CD4-positive, alpha-beta memory T cell (primary cell): Measurements from ENCODE around the gene TMEM209. TPM values are rescaled to one million over a fixed set of nuclear protein-coding genes. Genes with fewer than 3 reads are reported as not detected.
"Not testable (repeated sequence)": the region's sequence is repeated elsewhere in the genome, so short reads cannot be mapped to it uniquely, and the experiment has no call there.

Source experiments
- CTCF ChIA-PET: fragments of 350-600 bp; sonication (Branson Sonifier 250); formaldehyde crosslinking; loops from one replicate; lab custom pipeline; 2021; ENCODE audit warnings: inconsistent platforms; ENCODE audit not compliant: partially characterized antibody; lab: Charles Lee
- POLR2A ChIA-PET: fragments of 350-600 bp; sonication (Branson Sonifier 250); formaldehyde crosslinking; loops from one replicate; lab custom pipeline; 2021; ENCODE audit not compliant: partially characterized antibody; lab: Charles Lee
- DNase-seq, 5 donors: peaks; one replicate each; pipeline versions ENCODE4 v3.0.0 to v3.0.0-alpha.2; 2020 to 2022; ENCODE audit warnings: mixed read lengths in 1 of 5
- H3K27ac ChIP-seq: one replicate; pipeline ENCODE4 v1.7.0; 2013; ENCODE audit warnings: low read depth, low read length
- H3K27me3 ChIP-seq: 2 replicates; pipeline ENCODE4 v1.7.0; 2013; ENCODE audit warnings: mild to moderate bottlenecking, low read length, moderate library complexity; ENCODE audit not compliant: insufficient read depth
- H3K36me3 ChIP-seq: 2 replicates; pipeline ENCODE4 v1.7.0; 2013; ENCODE audit warnings: mild to moderate bottlenecking, low read length, moderate library complexity; ENCODE audit not compliant: insufficient read depth
- H3K4me1 ChIP-seq: 2 replicates; pipeline ENCODE4 v1.7.0; 2013; ENCODE audit warnings: mild to moderate bottlenecking, low read length, moderate library complexity; ENCODE audit not compliant: insufficient read depth
- H3K4me3 ChIP-seq, 2 donors: one replicate each; pipeline ENCODE4 v1.7.0; 2013; ENCODE audit warnings: low read length in 2 of 2, mild to moderate bottlenecking in 1 of 2
- H3K9me3 ChIP-seq, 2 donors: one replicate each; pipeline ENCODE4 v1.7.0; 2013; ENCODE audit warnings: low read length in 2 of 2, control low read depth in 1 of 2; ENCODE audit not compliant: control insufficient read depth in 1 of 2
- H3K27ac Mint-ChIP-seq, 7 donors: one replicate each; pipeline ENCODE4 v1.8.0; 2020 to 2021; ENCODE audit warnings: mixed read lengths in 7 of 7, mild to moderate bottlenecking in 6 of 7, inconsistent platforms in 3 of 7, moderate library complexity in 3 of 7
- H3K27me3 Mint-ChIP-seq, 2 donors: one replicate each; pipeline ENCODE4 v1.8.0; 2020 to 2021; ENCODE audit warnings: mixed read lengths in 2 of 2
- H3K36me3 Mint-ChIP-seq, 2 donors: one replicate each; pipeline ENCODE4 v1.8.0; 2020 to 2021; ENCODE audit warnings: mixed read lengths in 2 of 2, inconsistent platforms in 1 of 2, mild to moderate bottlenecking in 1 of 2
- H3K4me1 Mint-ChIP-seq, 4 donors: one replicate each; pipeline ENCODE4 v1.8.0; 2020 to 2021; ENCODE audit warnings: mixed read lengths in 4 of 4, mild to moderate bottlenecking in 1 of 4
- H3K4me3 Mint-ChIP-seq, 8 donors: one replicate each; pipeline ENCODE4 v1.8.0; 2020 to 2021; ENCODE audit warnings: mixed read lengths in 8 of 8, mild to moderate bottlenecking in 7 of 8, moderate library complexity in 6 of 8, inconsistent platforms in 3 of 8
- H3K9me3 Mint-ChIP-seq, 8 donors: one replicate each; pipeline ENCODE4 v1.8.0; 2020 to 2021; ENCODE audit warnings: mixed read lengths in 8 of 8, mild to moderate bottlenecking in 5 of 8, inconsistent platforms in 3 of 8, moderate library complexity in 1 of 8
- intact Hi-C: fragments of 100-400 bp; cut with micrococcal nuclease; formaldehyde crosslinking; loops from one replicate; pipeline ENCODE4 v1.15.1; 2023
- polyA plus RNA-seq, 2 donors: library from polyadenylated mRNA; unstranded; fragments of 300-500 nt; fragmentation: Illumina TruSeq; gene quantifications; one replicate each; pipeline ENCODE4 v1.2.3, GENCODE V29; 2021
- total RNA-seq, 2 experiments: library from RNA; stranded (reverse); gene quantifications; one replicate each; pipeline ENCODE4 v1.2.3, GENCODE V29; 2021

The TMEM209 gene
- total and polyA plus RNA-seq, 4 experiments from 2014 or later, result 34.5 to 48.8 (median 40.2) TPM

DNA sequence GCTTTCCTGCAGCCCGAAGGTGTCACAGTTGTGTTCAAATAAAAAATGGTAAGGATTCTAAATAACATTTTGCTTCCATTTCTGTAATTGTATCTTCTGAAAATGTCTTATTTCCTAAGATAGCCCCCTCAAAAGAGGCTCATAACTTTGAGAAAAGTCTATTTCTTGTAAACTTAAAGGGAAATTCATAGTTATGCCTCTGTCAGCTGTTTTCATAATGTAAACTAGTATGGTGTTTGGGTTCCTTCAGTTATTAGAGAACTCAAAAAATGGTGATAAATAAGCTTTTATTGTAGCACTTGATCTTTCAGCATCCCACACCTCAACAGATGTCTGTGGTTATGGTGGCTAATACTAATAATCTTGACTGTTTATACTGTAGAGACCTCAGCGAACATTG is 77.8 kb downstream of the TMEM209 start:
- ChIA-PET CTCF (no interaction called here), POLR2A (no interaction called here)
- Mint-ChIP-seq H3K27ac (no peak overlapping the region), H3K36me3 (peaks cover 57 to 75% of the 10 kb centered on the region in 2 donors), H3K4me1 (peaks cover 0 to 2% (median 0%) of the 10 kb centered on the region in 4 donors), H3K9me3 (no peaks in the 10 kb centered on the region), H3K4me3 (no peak overlapping the region), H3K27me3 (no peaks in the 10 kb centered on the region)
- Histone ChIP-seq H3K9me3 (no peaks in the 10 kb centered on the region), H3K4me1 (no peaks in the 10 kb centered on the region), H3K36me3 (peaks cover 50% of the 10 kb centered on the region), H3K27me3 (no peaks in the 10 kb centered on the region), H3K27ac (no peak overlapping the region), H3K4me3 (no peak overlapping the region)
- intact Hi-C loops, result no loop called here
- no peak for DNase-seq

DNA sequence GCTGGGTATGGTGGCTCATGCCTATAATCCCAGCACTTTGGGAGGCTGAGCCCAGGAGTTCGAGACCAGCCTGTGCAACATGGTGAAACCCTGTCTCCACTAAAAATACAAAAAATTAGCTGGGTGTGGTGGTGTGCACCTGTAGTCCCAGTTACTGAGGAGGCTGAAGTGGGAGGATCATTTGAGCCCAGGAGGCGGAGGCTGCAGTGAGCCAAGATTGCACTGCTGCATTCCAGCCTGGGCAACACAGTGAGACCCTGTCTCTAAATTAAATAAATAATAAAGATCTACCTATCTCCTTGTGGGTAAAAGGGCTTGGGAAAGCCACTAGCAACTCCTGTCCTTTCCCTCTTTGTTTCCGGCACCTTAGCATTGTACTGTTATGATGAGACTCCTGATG is 78.4 kb downstream of the TMEM209 start:
- peaks cover 55% of the 10 kb centered on the region for H3K36me3 ChIP-seq
- H3K27me3 ChIP-seq, H3K4me3 ChIP-seq, H3K4me1 ChIP-seq, DNase-seq, intact Hi-C loops, H3K9me3 ChIP-seq, H3K27ac ChIP-seq, H3K9me3 Mint-ChIP-seq, H3K4me1 Mint-ChIP-seq, H3K27ac Mint-ChIP-seq, H3K27me3 Mint-ChIP-seq, POLR2A ChIA-PET, CTCF ChIA-PET, H3K4me3 Mint-ChIP-seq: not testable (repeated sequence)
- H3K36me3 Mint-ChIP-seq, result peaks cover 57 to 75% of the 10 kb centered on the region in 2 donors

DNA sequence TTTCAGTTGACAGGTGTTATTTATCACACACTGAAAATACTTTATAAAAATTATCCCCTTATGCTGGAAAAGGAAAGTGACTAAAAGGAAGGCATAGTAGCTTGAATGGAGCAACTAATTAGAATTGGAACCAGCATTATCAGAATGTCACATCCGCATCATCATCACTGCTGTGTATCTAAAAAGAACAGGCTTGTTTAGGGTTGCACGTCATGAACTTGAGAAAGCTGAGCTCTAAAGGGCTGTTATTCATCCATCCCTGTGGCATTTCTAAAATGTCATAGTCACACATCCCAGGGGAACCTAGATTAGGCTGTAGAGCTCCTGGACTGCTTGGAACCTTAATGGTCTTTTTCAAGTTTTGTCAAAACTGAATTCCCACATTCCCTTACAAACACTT is 80.5 kb downstream of the TMEM209 start:
- intact Hi-C loops, result no loop called here
- H3K36me3 ChIP-seq, result peaks cover 49% of the 10 kb centered on the region
- no peaks in the 10 kb centered on the region for H3K9me3 ChIP-seq
- H3K4me3 Mint-ChIP-seq, result no peak overlapping the region
- no peaks in the 10 kb centered on the region for H3K27me3 Mint-ChIP-seq
- no peak for DNase-seq
- H3K27ac Mint-ChIP-seq, result no peak overlapping the region
- CTCF ChIA-PET, result no interaction called here
- peaks cover 55 to 75% of the 10 kb centered on the region in 2 donors for H3K36me3 Mint-ChIP-seq
- H3K4me1 ChIP-seq, result no peaks in the 10 kb centered on the region
- peaks cover 0 to 2% (median 0%) of the 10 kb centered on the region in 4 donors for H3K4me1 Mint-ChIP-seq
- POLR2A ChIA-PET, result no interaction called here
- no peaks in the 10 kb centered on the region for H3K9me3 Mint-ChIP-seq
- H3K27ac ChIP-seq, result no peak overlapping the region
- H3K4me3 ChIP-seq, result no peak overlapping the region
- H3K27me3 ChIP-seq, result no peaks in the 10 kb centered on the region

DNA sequence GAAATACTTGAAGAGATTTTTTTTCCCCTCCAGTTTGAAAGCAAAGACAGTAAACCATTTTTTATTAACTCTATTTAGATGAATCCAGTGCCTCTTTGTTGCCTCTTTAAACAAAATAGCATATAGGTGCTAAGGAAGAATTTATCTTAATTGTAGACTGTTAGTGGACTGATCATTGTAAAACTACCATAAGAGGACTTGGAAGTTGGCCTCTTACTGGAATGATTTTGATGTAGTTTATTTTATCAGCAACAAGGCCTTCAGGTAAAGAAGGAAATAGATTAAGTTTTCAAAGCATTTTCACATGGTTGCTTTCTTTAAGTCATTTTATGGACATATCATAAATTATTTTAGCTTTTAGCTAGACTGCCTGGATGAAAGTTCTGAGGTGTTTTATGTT is 81.7 kb downstream of the TMEM209 start:
- DNase-seq, result no peak
- Mint-ChIP-seq H3K4me3 (no peak overlapping the region), H3K27ac (no peak overlapping the region), H3K27me3 (no peaks in the 10 kb centered on the region), H3K4me1 (peaks cover 0 to 2% (median 0%) of the 10 kb centered on the region in 4 donors), H3K36me3 (peaks cover 51 to 70% of the 10 kb centered on the region in 2 donors), H3K9me3 (no peaks in the 10 kb centered on the region)
- Histone ChIP-seq H3K4me1 (no peaks in the 10 kb centered on the region), H3K36me3 (peaks cover 40% of the 10 kb centered on the region), H3K9me3 (no peaks in the 10 kb centered on the region), H3K27ac (no peak overlapping the region), H3K4me3 (no peak overlapping the region), H3K27me3 (no peaks in the 10 kb centered on the region)
- ChIA-PET CTCF (no interaction called here), POLR2A (no interaction called here)
- intact Hi-C loops, result no loop called here

DNA sequence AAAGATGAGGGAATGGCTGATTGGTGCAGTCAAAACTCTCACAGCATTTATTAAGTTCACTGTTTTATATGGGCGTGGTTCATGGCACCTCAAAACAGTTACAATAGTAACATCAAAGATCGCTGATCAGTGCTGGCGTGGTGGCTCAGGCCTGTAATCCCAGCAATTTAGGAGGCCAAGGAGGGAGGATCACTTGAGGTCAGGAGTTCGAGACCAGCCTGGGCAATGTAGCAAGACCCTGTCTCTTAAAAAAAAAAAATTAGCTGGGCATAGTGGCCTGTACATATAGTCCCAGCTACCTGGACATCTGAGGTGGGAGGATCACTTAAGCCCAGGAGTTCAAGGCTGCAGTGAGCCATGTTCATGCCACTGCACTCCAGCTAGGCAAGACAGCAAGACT is 86.4 kb downstream of the TMEM209 start:
- H3K9me3 Mint-ChIP-seq, result no peaks in the 10 kb centered on the region
- H3K27ac ChIP-seq, result no peak overlapping the region
- H3K36me3 Mint-ChIP-seq, result peaks cover 42 to 45% of the 10 kb centered on the region in 2 donors
- DNase-seq, result no peak
- H3K27me3 ChIP-seq, result no peaks in the 10 kb centered on the region
- H3K36me3 ChIP-seq, result peaks cover 16% of the 10 kb centered on the region
- H3K27ac Mint-ChIP-seq, result no peak overlapping the region
- ChIA-PET POLR2A (no interaction called here), CTCF (no interaction called here)
- H3K9me3 ChIP-seq, result no peaks in the 10 kb centered on the region
- H3K27me3 Mint-ChIP-seq, result no peaks in the 10 kb centered on the region
- no peak overlapping the region for H3K4me3 ChIP-seq
- H3K4me3 Mint-ChIP-seq, result no peak overlapping the region
- intact Hi-C loops, result no loop called here
- H3K4me1 ChIP-seq, result no peaks in the 10 kb centered on the region
- H3K4me1 Mint-ChIP-seq, result no peaks in the 10 kb centered on the region

DNA sequence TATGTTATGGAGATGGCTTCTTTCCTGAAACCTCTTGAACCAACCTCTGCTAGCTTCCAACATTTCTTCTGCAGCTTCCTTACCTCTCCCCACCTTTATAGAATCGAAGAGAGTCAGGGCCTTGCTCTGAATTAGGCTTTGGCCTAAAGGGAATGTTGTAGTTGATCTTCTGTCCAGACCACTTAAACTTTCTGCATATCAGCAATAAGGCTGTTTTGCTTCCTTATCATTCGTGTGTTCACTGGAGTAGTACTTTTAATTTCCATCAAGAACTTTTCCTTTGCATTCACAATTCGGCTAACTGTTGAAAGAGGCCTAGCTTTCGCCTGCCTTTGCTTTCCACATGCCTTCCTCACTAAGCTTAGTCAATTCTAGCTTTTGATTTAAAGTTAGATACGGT is 86.9 kb downstream of the TMEM209 start:
- H3K27ac Mint-ChIP-seq, result no peak overlapping the region
- H3K9me3 ChIP-seq, result no peaks in the 10 kb centered on the region
- peaks cover 37 to 40% of the 10 kb centered on the region in 2 donors for H3K36me3 Mint-ChIP-seq
- H3K27ac ChIP-seq, result no peak overlapping the region
- no peaks in the 10 kb centered on the region for H3K27me3 ChIP-seq
- no peaks in the 10 kb centered on the region for H3K9me3 Mint-ChIP-seq
- H3K4me3 ChIP-seq, result no peak overlapping the region
- H3K27me3 Mint-ChIP-seq, result no peaks in the 10 kb centered on the region
- ChIA-PET CTCF (interaction anchor here (0.7 kb wide), 2 partner anchors 34 to 497 kb away, joined by 3 read pairs; no protein-coding TSS in a partner anchor), POLR2A (no interaction called here)
- no peak overlapping the region for H3K4me3 Mint-ChIP-seq
- H3K4me1 ChIP-seq, result no peaks in the 10 kb centered on the region
- no peak for DNase-seq
- peaks cover 16% of the 10 kb centered on the region for H3K36me3 ChIP-seq
- H3K4me1 Mint-ChIP-seq, result no peaks in the 10 kb centered on the region
- intact Hi-C loops, result no loop called here

DNA sequence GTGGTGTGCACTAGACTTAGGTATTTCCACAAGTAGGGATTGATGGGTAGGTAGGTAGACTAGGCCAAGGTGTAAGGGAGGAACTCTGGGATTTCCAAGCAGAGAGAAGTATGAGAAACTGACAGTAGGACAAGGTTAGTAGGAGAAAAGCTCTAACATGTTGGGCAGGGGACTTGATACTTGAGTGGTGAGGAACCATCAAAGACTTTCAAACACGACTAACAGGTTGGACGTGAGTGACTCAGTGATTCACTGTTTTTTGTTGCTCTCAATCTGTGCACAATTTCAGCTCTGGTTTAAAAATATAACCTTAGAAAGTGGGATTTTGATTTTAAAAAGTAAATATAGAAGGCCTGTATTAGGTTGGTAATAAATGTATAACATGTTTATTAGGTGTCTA is 90.4 kb downstream of the TMEM209 start:
- Mint-ChIP-seq H3K4me1 (no peaks in the 10 kb centered on the region), H3K36me3 (peaks cover 11% of the 10 kb centered on the region in 2 donors), H3K27ac (peak overlapping the region in 2 of 7 donors; percentile 5 to 64), H3K9me3 (no peaks in the 10 kb centered on the region), H3K27me3 (no peaks in the 10 kb centered on the region), H3K4me3 (no peak overlapping the region)
- H3K9me3 ChIP-seq, result no peaks in the 10 kb centered on the region
- no peaks in the 10 kb centered on the region for H3K36me3 ChIP-seq
- H3K4me3 ChIP-seq, result no peak overlapping the region
- CTCF ChIA-PET, result interaction anchor here (1.3 kb wide), 1 partner anchor 42 kb away, joined by 3 read pairs; no protein-coding TSS in a partner anchor
- intact Hi-C loops, result no loop called here
- H3K4me1 ChIP-seq, result no peaks in the 10 kb centered on the region
- H3K27me3 ChIP-seq, result no peaks in the 10 kb centered on the region
- no peak for DNase-seq
- POLR2A ChIA-PET, result no interaction called here
- no peak overlapping the region for H3K27ac ChIP-seq
